Dedifferentiated amniotic fluid mesenchymal stem cell (primary cell): ENCODE measurements around the gene TRABD2B.

Source experiments
- DNase-seq: peaks from one replicate; pipeline ENCODE4 v3.0.0-alpha.2; 2016; ENCODE audit errors: extremely low spot score

Gene TRABD2B

DNA sequence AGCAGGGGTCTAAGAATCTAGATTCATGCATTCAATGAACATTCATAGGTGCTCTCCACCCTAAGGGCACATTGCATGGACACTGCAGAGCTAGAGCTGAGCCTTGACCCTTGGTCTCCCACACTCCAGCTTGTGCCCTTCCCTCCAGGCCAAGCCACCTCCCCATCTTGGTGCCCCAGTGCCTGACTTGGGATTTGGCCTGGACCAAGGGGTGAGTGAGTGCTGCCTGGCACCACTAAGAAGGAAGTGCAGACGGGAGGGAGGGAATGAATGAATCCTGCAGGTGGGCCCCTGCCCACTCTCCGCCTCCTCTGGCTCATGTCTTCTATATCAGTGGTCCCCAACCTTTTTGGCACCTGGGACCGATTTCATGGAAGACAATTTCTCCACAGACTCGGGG lies 146.7 kb downstream of the TRABD2B start:
- DNase-seq: no peak

DNA sequence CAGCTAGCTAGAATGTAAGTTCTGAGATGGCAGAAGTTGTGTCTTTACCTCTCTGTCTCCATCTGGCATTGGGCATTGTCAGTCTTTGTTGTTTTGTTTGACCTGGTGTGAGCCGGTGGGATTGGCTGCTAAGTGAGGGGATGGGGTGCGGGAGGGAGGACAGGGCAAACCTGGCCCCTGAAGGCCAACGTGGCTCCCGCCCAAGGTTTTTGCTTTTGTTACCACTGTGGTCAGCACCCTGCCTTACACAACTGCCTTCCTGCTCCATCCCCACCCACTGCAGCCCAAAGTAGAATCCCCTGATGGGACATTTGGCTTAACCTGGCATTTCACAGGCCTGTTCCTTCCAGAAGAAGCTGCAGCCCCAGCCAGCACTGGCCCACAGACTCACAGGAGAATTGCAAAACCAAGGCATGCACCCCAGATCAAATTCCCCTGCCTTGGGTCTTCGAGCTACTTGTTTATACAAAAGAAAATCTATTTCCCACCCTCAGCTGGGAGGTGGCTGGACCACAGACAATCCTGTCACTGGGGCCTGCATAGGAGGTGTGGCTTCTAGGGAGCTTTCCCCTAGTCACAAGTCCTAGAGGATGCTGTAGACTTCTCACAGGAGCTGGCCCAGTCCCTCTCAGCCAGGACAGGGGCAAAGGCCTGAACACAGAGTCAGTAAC lies 147.5 kb downstream of the TRABD2B start:
- no peak for DNase-seq

DNA sequence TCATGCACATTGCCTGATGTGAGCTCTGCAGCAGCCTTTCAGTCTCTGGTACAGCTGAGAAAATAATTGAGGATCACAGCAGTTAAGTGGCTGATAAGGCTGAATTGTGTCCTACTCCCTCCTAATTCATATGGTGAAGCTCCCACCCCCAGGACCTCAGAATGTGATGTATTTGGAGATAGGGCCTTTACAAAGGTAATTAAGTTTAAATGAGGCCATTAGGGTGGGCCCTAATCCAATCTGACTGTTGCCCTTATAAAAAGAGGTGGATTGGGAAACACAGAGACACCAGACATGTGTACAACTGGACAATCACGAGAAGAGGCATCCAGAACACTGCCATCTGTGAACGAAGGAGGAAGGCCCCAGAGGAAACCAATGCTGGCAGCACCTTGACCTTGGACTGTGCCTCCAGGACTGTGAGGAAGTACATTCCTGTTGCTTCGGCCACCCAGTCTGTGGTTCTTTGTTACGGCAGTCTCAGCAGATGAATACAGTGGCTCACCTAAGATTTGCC lies 148.1 kb downstream of the TRABD2B start:
- no peak for DNase-seq

DNA sequence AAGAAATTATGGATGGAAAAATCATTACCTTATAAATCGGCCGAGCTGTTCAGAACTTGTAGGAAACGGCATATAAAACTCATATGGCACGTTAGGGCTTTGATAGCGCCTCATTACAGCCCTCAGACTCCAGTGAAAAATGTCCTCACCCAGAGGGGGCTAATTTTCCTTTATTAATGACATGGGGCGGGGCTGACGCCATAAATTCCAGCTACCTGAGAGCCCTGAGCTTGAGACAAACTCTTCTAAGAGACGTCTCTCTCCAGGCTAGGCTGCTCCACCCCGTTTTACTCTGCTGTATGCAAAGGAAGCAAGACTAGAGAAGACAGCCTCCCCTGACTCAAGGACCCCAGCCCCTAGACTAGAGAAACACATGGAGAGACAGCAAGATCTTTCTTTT lies 149.4 kb downstream of the TRABD2B start:
- DNase-seq: no peak

DNA sequence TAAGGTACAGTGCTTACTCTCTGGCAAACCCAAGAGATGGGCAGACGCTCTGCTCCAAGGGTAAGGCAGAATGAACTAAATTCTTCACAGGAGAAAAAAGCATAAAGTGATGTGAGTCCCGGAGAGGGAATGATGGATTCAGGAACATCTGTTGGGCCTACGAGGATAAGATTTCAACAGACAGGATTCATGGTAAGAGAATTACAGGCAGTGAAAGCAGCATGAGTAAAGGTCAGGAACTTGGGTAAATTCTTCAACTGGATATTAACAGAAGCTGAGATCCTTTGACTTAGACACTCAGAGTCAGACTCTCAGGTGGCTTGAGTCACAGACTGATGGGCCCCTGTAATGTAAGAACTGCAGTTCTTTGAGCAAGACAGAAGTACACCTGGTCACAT lies 152.6 kb downstream of the TRABD2B start:
- DNase-seq: no peak

DNA sequence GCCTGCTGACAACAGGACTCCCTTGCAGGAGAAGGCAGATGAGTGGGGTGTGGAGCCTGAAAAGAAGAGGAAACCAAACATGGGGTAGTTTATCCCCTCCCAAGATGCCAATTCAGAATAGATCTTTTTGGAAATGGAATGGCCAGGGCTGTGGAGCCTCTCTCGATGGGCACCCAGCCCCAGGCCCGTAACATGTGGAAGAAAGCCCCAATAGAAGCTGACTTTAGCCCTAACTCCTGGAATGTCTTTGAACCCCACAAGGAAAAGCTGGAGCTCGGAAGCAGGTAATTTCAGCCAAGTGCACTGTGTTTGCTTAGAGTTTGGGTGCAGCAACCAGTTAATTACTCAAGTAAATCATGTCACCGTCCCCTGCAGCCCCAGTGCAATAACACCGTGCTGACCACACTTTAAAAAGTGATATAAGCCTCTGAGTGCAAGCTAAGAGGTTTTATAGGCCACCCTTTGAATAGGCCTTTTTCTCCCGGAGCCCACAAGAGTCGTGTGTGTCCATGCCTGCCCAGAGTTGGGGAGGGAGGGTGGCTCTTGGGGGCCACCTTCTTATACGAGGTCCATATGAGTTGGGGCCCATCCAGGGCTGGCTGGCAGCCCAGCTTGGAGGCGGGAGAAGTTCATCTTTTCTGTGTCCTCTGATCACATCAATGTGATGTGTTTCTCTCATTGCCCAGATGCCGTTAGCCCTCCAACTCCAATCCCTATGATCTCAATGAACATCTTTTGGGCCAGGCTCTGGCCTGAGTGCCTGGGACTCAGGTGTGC lies 153.2 kb downstream of the TRABD2B start:
- DNase-seq: no peak

DNA sequence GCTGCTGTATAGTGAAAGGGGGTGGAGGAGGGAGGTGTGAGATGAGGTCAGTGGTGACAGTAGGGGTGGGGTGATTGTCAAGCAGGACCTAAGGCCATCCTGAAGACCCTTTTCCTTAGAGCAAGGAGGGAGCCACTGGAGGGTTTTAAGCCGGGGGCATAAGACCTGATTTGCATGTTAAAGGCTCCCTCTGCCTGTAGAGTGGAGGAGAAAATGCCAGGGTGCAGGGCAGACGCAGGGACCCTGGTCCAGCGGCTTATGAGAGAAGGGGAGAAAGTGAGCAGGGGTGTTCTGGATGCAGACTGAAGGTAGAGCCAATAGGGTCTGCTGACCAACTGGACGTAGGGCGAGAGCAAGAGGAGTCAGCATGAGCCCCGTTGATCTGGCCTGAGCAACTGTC lies 154.1 kb downstream of the TRABD2B start:
- DNase-seq: no peak

DNA sequence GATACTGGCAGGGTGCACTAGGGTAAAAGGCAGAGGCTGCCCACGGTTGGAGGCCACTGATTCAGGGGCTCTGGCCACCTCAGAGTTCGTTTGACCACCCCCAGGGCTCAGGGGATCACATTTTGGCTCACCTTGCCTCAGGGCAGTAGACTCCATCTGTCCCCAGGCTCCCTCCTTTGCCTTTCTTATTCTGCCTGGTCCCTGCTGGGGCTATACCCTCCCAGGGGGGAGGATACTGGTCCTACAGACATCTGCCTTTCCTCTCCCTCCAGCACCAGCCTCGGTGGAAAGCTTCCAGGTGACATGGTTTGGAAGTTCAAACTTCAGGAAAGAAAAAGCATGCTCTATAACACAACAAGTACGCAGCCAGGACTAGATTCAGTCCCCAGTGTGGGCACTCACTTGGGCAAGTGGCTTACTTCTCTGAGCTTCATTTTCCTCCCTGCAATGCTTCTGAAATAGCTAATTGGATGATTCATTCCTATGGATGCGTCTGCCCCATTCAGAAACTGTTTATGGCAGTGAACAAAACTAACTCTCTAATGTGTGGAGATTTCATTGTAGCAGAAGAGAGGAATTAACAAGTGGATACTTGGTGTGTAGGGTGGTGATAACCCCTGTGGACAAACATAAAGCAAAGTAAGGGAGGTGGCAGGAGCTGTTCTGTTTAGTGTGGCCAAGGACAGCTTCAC lies 154.8 kb downstream of the TRABD2B start:
- DNase-seq: no peak

DNA sequence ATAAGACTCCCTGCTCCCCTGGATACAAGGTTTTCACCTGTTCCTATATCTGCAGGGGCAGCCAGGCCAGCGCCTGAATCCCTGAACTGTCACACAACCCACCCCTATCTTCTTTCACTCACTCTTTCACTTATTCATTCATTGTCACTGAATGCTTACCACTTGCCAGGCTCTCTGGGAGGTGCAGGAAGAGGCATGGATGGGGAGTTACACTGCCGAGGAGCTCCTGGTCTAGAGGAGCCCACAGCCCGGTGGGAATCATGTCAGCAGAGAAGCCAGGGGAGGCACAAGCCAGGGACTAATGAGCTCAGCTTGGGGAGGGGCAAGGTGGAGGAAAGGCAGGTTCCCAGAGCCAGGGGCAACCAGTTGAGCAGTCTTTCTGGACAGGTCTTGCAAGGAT lies 155.8 kb downstream of the TRABD2B start:
- no peak for DNase-seq

DNA sequence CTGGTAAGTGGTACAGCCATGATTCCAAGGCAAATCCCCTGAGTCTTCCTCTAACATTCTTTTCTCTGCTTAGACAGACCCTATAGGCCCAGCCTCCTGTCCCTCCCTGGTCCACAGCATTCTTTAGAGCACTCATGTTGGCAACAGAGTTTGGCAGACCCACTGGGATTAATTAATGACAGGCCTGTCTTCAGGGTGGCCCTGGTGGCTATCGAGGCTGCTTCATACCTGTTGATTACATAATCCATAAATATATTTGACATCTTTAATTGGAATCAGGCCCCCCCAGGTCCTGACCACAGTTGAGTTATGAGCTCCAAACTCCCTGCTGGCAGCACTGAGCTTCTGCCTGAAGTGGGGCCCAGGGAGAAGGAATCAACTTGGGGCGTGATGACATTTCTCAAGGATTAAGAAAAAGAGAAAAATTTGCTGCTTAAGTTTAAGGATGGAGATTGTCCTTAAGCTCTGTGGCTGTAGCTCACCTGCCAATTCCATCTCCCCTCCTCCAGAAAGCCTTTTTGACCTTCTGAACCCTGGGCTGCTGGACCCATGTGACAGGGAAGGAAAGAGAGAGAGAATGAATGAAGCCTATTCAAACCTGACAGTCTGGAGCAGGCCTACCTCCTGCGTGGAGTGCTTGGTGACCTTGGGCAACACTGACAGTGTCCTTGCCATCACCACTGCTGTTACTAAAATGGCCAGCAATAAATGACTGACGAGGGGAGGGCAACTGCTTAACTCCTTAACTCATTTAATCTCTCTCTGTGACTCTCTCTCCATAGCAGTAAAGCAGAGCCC lies 156.6 kb downstream of the TRABD2B start:
- DNase-seq: no peak

DNA sequence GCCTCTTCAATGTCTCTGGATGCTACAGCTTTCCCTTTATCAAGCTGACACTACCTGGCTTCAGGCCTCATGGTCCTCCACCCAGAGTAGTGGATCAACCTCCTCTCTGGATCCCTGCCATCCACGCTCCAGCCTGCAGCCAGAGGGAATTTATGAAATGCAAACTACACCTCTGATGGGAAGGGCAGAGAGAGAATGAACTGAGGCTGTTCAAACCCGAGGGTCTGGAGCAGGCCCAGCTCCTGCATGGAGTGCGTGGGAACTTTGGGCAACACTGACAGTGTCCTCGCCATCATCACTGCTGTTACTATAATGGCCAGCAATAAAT lies 157.8 kb downstream of the TRABD2B start:
- no peak for DNase-seq

DNA sequence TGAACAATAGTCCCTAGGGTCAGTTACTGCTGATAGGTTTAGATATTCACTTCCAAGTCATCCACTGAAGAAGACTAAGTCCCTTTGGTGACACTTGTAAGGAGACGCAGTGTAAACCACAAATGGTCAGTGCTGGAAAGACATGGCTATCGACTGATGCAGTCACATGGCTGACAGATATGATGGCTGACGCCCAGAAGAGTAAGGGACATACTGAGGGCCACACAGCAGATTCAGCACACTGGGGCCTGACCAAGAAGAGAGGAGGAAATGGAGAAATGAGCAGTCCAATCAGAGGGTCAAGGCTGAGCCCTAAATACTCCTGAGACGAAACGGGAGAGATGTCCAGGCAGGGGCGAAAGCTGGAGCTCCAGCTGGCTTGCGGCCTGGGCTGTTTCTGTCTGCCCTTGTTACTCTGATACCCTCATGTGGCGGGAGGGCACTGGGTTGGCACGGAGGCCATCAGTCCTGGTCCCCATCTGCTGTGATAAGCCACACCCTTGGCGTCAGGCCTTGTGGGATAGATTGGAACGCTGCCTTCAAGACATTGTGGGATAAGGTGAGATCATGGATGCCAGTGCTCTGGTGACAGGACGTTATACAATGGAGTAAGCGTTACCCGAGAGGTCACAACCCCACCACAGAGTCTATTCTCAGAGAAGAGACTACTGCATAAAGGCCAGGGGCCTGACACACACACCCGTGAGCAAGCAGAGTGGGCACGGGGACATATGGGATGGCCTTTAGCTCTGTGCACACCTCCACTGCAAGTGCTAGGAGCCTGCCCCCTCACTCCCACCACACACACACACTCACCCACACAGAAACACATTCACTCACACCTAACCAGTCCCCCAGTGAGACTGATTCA lies 158.4 kb downstream of the TRABD2B start:
- DNase-seq: no peak

DNA sequence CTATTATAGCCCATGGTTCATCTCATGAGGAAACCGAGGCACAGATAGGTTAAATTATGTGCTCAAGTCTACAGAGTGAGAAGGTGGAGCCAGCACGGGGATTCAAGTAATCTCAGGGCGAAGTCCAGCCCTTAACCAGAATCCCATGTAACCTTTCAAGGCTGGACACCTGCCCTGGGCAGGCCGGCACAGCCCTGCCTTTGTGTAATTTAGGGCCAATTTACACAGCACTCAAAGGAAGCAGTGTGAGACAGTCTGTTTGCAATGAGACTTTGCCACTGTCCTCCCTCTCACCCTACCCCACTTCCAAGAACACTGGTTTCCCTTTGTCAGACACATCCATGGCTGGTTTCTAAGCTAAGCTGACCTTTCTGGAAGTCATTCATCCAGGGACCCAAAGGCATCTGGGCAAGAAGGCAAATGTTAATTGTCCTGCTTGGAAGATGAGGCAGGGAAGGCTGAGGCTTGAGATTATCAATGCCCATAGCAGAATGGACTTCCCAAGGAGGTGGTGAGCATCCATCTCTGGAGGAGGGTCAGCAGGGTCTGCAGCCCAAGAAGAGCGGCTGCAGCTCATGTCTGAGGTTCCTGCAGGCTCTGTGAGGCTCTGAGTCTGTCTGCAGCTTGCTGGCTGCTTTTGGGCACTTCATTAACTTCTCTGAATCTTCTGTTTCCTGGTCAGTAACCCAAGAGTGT lies 159.2 kb downstream of the TRABD2B start:
- no peak for DNase-seq

DNA sequence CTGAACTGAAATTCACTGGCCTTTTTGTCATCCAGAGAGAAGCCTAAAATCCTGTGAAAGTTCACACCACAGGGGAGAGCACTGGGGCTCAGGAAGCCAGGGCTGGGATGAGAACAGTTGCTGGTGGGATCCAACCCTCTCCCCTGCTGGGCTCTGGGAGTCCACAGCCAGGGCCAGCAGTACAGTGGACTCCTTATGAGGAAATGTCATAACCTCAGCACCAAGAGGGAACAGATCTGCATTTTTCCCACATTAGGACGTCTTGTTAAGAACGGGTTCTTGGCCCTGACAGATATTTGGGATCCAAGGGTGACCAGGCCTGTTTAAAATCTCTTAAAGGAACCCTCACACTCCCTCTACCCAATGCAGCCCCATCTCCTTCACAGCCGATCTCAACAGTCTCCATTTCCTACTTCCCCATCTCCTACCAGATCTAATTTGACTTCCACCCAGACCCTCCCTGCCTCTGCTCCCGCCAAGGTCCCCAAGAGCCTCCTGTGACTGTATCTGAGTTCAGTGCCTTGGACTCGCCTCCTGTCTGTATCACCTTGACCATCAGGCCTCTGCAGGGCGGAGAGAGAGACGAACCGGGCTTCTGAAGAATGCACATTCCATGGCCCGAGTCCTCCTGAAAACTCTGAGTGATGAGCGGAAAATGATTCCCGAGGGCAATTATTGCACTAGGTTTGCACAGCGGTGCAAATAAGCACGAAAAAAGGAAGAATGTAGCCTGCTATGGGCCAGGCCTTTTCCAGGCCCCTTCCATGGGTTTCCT lies 159.9 kb downstream of the TRABD2B start:
- no peak for DNase-seq

DNA sequence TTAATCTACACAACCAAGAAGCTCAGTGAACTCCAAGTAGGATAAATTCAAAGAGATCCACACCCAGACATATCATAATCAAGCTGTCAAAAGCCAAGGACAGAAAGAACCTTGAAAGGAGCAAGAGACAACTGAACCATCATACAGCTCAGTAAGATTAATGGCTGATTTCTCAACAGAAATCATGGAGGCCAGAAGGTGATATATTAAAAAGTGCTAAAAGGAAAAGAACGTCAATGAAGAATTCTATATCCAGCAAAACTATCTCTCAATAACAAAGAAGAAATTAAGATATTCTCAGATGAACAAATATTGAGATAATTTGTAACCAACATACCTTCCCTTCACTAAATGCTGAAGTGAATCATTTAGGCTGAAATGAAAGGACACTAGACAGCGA lies 161.8 kb downstream of the TRABD2B start:
- DNase-seq: no peak

DNA sequence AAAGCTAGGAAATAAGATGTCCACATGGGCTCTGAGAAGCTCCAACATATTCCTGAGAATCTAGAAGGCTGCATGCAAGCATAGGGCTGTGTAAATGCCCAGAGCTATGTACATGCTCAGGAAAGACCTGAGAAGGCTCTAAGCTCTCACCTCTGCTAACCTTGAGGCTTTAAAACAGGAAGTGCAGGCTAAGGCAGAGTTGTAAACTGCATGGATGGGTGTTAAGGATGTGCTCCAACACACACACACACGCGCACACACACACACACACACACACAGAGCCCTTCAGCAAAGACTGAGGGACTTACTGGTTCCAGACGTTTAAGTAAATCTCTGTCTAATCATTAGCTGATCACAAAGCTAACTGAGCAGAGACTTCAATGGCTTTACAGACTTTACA lies 162.9 kb downstream of the TRABD2B start:
- DNase-seq: no peak

DNA sequence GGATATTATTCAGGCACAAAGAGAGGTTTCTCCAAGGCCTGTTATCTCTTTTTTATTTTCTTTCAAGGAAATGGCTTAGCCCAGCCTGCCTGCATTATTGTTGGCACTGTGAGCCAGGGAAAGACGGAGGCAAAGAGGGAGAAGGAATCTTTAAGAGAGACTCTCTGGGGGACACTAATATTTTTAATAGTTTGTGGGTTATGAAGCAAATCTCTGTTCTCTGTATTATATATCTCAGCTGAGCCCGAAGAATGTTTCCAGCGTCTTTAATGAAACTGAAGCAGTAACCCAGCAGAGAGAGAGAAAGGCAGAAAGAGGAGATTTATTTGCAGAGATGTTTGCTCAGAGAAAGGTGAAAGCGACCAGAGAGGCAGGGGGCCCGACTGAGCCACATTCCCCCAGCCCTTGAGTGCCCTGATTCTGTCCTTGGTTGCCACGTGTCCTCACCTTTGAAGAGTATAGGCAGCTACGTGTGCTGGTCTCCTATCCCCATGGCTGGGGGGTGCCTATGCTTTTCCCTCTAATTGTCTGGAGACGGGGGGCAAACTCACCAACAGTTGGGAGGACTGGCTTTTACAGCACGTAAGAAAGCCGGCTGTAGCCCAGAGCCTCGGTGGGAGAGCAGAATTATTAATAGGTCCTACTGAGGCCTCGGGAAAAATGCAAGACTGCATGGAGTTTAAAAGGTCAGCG lies 166.4 kb downstream of the TRABD2B start:
- DNase-seq: no peak

DNA sequence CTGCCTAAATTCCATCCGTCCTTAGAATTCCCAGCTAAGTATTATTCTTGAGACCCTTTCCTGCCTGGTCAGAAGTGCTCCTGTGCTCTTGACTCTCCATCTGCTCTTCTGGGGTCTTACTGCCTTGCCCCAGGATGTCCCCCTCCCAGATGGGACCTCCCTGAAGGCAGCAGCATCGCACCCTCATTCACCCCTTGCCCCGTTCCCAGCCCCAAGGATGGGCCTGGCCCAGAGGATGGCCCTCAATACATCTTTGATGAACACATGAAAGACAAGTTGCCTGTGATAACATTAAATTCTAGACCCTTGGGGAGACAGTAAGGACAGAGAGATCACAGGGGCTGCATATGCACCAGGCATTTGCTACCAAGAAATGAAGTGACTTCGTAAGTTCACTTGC lies 167.2 kb downstream of the TRABD2B start:
- no peak for DNase-seq

DNA sequence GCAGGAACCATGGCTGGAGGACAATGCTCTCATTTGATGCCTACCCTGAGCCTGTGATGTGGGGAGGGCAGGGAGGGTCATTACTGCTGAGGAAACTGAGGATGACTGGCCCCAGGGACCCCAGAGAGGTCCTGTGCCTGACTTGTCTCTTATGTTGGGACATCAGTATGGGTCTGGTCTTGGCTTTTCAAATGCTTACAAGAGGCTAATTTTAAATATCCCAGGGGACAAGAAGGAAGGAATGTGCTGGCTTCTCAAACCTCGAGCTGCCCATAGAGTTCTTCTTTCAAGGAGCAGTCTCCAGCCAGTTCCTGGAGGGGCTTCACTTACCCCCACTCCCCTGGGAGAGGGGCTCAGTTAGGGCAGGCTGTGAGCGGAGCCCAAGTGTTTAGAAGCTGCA lies 168.2 kb downstream of the TRABD2B start:
- no peak for DNase-seq
